ENCODE measurements around the gene ANKIB1. TPM values are rescaled to one million over a fixed set of nuclear protein-coding genes. Genes with fewer than 3 reads are reported as not detected.

Gene ANKIB1
- total RNA-seq, 1 donor from 2014 or later = 48.0 TPM

DNA sequence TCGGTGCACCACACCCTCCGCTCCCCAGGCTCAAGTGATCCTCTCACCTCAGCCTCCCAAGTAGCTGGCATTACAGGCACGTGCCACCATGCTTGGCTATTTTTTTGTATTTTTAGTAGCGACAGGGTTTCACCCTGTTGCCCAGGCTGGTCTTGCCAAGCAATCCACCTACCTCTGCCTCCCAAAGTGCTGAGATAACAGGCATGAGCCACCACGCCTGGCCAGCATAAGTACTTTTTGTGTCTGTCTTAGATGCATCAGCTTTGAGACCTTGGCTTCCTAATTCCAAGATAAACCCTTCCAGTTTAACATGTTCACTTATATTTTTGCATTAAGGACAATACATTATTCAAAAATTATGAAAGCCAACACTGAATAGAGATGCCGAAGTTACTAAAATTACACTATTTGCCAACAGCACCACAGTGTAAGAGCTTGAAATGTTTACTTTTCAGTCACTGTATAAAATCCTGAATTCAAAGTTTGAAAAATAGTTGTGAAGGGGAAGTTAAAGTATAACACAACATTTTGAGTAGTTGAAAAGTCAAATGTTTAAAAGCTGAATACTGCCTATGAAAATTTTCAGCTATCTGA is 36.5 kb downstream of the ANKIB1 start:
- no peak for DNase-seq
- Histone ChIP-seq H3K36me3 (no peaks in the 10 kb centered on the region), H3K4me1 (peaks cover 9% of the 10 kb centered on the region), H3K4me3 (no peak overlapping the region), H3K9me3 (no peaks in the 10 kb centered on the region), H3K27ac (no peak overlapping the region), H3K27me3 (ENCODE audit: low read depth) (no peaks in the 10 kb centered on the region)
- intact Hi-C loops (cut with DNase I) = no loop called here
- TF ChIP-seq, protein P1, sequence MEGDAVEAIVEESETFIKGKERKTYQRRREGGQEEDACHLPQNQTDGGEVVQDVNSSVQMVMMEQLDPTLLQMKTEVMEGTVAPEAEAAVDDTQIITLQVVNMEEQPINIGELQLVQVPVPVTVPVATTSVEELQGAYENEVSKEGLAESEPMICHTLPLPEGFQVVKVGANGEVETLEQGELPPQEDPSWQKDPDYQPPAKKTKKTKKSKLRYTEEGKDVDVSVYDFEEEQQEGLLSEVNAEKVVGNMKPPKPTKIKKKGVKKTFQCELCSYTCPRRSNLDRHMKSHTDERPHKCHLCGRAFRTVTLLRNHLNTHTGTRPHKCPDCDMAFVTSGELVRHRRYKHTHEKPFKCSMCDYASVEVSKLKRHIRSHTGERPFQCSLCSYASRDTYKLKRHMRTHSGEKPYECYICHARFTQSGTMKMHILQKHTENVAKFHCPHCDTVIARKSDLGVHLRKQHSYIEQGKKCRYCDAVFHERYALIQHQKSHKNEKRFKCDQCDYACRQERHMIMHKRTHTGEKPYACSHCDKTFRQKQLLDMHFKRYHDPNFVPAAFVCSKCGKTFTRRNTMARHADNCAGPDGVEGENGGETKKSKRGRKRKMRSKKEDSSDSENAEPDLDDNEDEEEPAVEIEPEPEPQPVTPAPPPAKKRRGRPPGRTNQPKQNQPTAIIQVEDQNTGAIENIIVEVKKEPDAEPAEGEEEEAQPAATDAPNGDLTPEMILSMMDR (IDR thresholded peaks at IDR 0.05) = no peak
- no peak for ATAC-seq

DNA sequence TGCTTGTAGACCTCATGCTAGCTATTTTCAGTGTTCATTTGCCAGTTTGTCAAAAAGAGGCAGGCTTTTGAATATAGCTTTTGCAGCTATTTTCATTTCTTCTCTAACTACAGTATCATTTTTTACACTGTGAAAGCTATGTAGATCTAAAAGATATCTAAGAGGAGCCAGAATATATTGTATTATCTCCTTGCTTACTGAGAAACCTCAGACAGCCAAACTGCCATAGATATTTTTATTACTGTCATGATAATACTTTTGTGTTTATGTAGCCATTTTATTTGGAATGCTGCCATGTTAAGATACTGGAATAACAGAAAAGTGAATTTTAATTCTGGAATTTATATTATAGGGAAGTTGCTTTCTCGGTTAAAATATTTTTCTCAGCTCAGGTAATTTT is 37.2 kb downstream of the ANKIB1 start:
- H3K9me3 ChIP-seq = no peaks in the 10 kb centered on the region
- no peak for DNase-seq
- H3K4me1 ChIP-seq = peaks cover 9% of the 10 kb centered on the region
- H3K36me3 ChIP-seq = no peaks in the 10 kb centered on the region
- TF ChIP-seq, protein P1 (IDR thresholded peaks at IDR 0.05) = no peak
- no peak overlapping the region for H3K27ac ChIP-seq
- no peaks in the 10 kb centered on the region for H3K27me3 ChIP-seq (ENCODE audit: low read depth)
- H3K4me3 ChIP-seq = no peak overlapping the region
- intact Hi-C loops (cut with DNase I) = no loop called here
- no peak for ATAC-seq

DNA sequence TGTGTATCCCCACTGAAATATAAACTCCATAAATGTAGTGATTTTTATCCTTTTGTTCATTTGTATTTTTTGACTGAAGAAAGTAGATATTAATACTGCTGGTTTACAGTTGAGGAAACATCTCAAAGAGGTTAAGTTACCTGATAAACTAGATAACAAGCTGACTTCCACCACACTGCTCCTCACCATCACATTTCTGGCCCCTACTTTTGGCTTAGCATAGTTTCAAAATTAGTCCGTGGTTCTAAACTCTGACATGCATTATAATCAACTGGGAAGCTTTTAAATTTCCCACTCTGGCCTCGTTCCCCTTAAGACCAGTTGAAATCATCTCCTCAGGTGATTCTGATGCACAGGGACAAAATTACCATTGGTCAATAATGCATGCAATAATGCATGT is 43.5 kb downstream of the ANKIB1 start:
- Histone ChIP-seq H3K27me3 (ENCODE audit: low read depth) (no peaks in the 10 kb centered on the region), H3K4me1 (peaks cover 17% of the 10 kb centered on the region), H3K9me3 (no peaks in the 10 kb centered on the region), H3K36me3 (no peaks in the 10 kb centered on the region), H3K4me3 (no peak overlapping the region), H3K27ac (no peak overlapping the region)
- no peak for ATAC-seq
- TF ChIP-seq, protein P1 (IDR thresholded peaks at IDR 0.05) = no peak
- DNase-seq = no peak
- intact Hi-C loops (cut with DNase I) = no loop called here

DNA sequence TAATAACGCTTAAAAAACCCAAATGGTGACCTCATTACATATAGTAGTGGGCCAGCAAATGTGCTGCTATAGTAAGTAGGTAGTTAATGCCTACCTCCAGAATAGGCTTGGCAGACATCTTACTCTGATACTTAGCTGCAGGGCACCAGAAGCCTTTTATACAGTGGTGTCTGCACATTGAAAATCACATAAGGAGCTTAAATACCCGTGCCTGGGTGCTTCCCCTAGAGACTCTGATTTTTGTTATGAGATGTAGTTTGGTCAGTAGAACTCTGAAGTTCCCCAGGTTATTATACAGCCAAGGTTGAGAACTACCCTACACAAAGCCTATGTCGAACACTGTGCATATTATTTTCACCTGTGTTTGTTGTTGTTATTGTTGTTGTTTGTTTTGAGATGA is 47.2 kb downstream of the ANKIB1 start:
- ATAC-seq (no peak), DNase-seq (no peak)
- Histone ChIP-seq H3K9me3 (no peaks in the 10 kb centered on the region), H3K27ac (no peak overlapping the region), H3K27me3 (ENCODE audit: low read depth) (no peaks in the 10 kb centered on the region), H3K4me1 (peaks cover 20% of the 10 kb centered on the region), H3K36me3 (peaks cover 3% of the 10 kb centered on the region), H3K4me3 (no peak overlapping the region)
- intact Hi-C loops (cut with DNase I) = no loop called here
- TF ChIP-seq, protein P1 (IDR thresholded peaks at IDR 0.05) = no peak

DNA sequence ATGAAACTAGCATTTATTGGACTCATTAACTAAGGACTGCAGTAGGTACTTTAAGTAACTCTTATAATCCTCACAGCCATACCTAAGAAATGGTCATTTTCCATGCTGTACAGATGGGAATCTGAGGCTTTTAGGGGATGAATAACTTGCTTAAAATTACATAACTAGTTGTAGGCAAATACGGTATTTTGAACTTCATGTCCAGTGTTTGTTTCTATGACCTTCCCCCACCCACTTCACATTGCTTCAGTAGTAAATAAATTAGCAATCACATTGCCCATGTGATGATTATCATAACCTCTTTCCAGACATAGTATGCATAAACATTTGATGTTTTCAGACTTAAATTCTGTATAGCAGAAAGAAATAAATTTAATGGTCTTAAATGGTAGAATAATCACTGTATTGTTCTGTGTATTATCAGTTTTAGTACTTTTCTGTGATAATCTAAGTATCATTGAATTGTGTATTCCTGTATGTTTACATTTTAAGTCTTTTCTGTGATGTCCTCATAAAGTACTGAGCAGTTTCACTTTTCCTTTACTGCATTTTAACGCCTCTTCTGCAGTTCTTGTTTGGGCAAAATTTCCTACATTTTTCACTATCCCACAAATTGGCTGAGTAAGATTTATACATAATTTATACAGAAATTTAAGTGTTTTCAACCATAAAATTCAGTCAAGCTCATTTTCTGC is 48.3 kb downstream of the ANKIB1 start:
- Histone ChIP-seq H3K27ac (peak overlapping the region; percentile 42), H3K4me1 (peaks cover 20% of the 10 kb centered on the region), H3K27me3 (ENCODE audit: low read depth) (no peaks in the 10 kb centered on the region), H3K36me3 (peaks cover 3% of the 10 kb centered on the region), H3K4me3 (peak overlapping the region; percentile 33), H3K9me3 (no peaks in the 10 kb centered on the region)
- DNase-seq (no peak), ATAC-seq (no peak)
- TF ChIP-seq, protein P1 (IDR thresholded peaks at IDR 0.05) = no peak
- intact Hi-C loops (cut with DNase I) = no loop called here
